ENCODE measurements around the gene SLC25A30. TPM values are rescaled to one million over a fixed set of nuclear protein-coding genes. Genes with fewer than 3 reads are reported as not detected.

SLC25A30 gene
- total RNA-seq, 1 experiment from 2014 or later: 6.3 TPM

DNA sequence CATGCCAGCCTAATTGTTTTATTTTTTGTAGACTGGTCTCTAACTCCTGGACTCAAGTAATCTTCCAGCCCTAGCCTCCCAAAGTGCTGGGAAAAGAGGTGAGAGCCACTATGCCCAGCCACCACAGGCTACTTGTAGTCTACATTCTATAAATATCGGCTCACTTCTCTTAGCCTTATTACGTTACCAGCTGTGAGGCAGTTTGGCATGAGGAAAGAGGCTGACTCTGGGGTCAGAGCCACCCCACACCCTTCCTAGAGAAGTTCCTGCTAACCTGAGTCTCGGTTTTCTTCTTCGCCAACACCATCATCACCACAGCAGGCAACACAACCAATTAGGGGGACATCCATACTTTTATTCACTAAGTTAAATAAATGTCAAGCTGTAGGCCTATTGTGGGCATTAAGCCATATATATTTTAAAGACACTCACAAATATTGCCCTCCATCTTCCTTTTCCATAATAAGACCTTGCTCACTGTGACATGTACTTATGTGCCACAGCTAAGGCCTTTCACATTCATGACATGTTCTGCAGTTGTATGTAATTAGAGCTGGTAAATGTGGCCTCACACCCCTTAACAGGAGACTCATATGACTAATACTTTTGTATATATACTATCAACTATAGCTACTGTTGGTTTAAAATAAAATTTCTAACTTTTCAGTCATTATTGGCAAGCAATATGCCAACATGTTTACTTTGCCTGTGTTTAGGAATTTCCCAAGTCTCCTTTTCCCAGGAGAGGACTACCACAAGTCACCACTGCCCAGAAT is 5.7 kb downstream of the SLC25A30 start:
- H2BK15ac ChIP-seq (ENCODE audit: low read depth, low read length): no peak overlapping the region
- H3K9ac ChIP-seq (ENCODE audit: extremely low read depth, insufficient read length, low read length): no peak overlapping the region
- H3K23me2 ChIP-seq (ENCODE audit: insufficient read length, low read depth, low read length, poor library complexity, severe bottlenecking): peaks cover 2% of the 10 kb centered on the region
- H2BK20ac ChIP-seq (ENCODE audit: low read depth, low read length, poor library complexity, severe bottlenecking): no peak overlapping the region
- H3K4me1 ChIP-seq (ENCODE audit: insufficient read depth, low read length): no peaks in the 10 kb centered on the region
- Mint-ChIP-seq H3K27ac (no peak overlapping the region), H3K4me1 (peaks cover 2 to 13% of the 10 kb centered on the region in 2 experiments), H3K36me3 (ENCODE audit: insufficient read depth in 1 of 3, low read depth in 3 of 3) (peaks cover 4 to 17% (median 5%) of the 10 kb centered on the region in 3 experiments; a peak in 6 of 7 replicates), H3K9me3 (0 out of 5 replicates have a peak, but pooled peaks cover 0 to under 1% of the 10 kb centered on the region in 2 experiments), H3K4me3 (no peak overlapping the region; a peak in 1 of 5 replicates), H3K27me3 (ENCODE audit: low read depth) (peaks cover 8% of the 10 kb centered on the region)
- no CpG with 5 or more reads among the region's 4 CpGs for WGBS (ENCODE audit: extremely low coverage, insufficient read length, low lambda C conversion rate)
- H3K79me2 ChIP-seq (ENCODE audit: insufficient read depth, low read length): 0 out of 2 replicates have a peak, but pooled peaks cover 1% of the 10 kb centered on the region
- no peak overlapping the region for H3K27ac ChIP-seq (ENCODE audit: insufficient read length, low read depth, low read length)
- no peaks in the 10 kb centered on the region for H4K20me1 ChIP-seq (ENCODE audit: control insufficient read depth, insufficient read depth, insufficient read length)
- DNase-seq: no peak
- no peak overlapping the region for H3K18ac ChIP-seq (ENCODE audit: insufficient read length, low read depth, low read length)
- H2BK12ac ChIP-seq (ENCODE audit: insufficient read length, low read depth, low read length): no peak overlapping the region
- H3T11ph ChIP-seq (ENCODE audit: low read length): no peak overlapping the region
- no peak overlapping the region for H3K56ac ChIP-seq (ENCODE audit: insufficient read length, low read depth, low read length)
- H2BK120ac ChIP-seq (ENCODE audit: low read depth, low read length, poor library complexity, severe bottlenecking): no peak overlapping the region
- no peak overlapping the region for H2BK5ac ChIP-seq (ENCODE audit: insufficient read length, low read length)
- H3K27me3 ChIP-seq (ENCODE audit: insufficient read depth, low read length): no peaks in the 10 kb centered on the region
- no peaks in the 10 kb centered on the region for H3K9me3 ChIP-seq (ENCODE audit: control insufficient read depth, low read depth, low read length)
- TF ChIP-seq, protein P1, sequence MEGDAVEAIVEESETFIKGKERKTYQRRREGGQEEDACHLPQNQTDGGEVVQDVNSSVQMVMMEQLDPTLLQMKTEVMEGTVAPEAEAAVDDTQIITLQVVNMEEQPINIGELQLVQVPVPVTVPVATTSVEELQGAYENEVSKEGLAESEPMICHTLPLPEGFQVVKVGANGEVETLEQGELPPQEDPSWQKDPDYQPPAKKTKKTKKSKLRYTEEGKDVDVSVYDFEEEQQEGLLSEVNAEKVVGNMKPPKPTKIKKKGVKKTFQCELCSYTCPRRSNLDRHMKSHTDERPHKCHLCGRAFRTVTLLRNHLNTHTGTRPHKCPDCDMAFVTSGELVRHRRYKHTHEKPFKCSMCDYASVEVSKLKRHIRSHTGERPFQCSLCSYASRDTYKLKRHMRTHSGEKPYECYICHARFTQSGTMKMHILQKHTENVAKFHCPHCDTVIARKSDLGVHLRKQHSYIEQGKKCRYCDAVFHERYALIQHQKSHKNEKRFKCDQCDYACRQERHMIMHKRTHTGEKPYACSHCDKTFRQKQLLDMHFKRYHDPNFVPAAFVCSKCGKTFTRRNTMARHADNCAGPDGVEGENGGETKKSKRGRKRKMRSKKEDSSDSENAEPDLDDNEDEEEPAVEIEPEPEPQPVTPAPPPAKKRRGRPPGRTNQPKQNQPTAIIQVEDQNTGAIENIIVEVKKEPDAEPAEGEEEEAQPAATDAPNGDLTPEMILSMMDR (conservative IDR thresholded peaks at IDR 0.05): no peak
- no peak overlapping the region for H2AK5ac ChIP-seq (ENCODE audit: insufficient read length, low read length)
- no peak overlapping the region for H4K5ac ChIP-seq (ENCODE audit: insufficient read length, low read depth, low read length)
- H3K4ac ChIP-seq (ENCODE audit: low read depth, low read length): no peak overlapping the region
- no peak overlapping the region for H3K4me2 ChIP-seq (ENCODE audit: insufficient read depth, insufficient read length, low read length)
- no peak overlapping the region for H3K14ac ChIP-seq (ENCODE audit: insufficient read depth, low read length)
- peaks cover 4% of the 10 kb centered on the region for H3K79me1 ChIP-seq (ENCODE audit: insufficient read depth, low read depth, low read length, poor library complexity, severe bottlenecking)
- no peak overlapping the region for H4K91ac ChIP-seq (ENCODE audit: insufficient read length, low read depth, low read length)
- no peak overlapping the region for H4K8ac ChIP-seq (replicated peaks; ENCODE audit: insufficient read length, low read depth, low read length)
- no peak overlapping the region for H2AFZ ChIP-seq (ENCODE audit: low read length)
- no peak overlapping the region for H3K23ac ChIP-seq (ENCODE audit: insufficient read length, low read depth, low read length)
